ENCODE results near the gene PLCL1. TPM values are rescaled to one million over a fixed set of nuclear protein-coding genes. Genes with fewer than 3 reads are reported as not detected.

The PLCL1 gene
- total RNA-seq, 2 donors from 2014 or later: 6.7 to 6.8 TPM

DNA sequence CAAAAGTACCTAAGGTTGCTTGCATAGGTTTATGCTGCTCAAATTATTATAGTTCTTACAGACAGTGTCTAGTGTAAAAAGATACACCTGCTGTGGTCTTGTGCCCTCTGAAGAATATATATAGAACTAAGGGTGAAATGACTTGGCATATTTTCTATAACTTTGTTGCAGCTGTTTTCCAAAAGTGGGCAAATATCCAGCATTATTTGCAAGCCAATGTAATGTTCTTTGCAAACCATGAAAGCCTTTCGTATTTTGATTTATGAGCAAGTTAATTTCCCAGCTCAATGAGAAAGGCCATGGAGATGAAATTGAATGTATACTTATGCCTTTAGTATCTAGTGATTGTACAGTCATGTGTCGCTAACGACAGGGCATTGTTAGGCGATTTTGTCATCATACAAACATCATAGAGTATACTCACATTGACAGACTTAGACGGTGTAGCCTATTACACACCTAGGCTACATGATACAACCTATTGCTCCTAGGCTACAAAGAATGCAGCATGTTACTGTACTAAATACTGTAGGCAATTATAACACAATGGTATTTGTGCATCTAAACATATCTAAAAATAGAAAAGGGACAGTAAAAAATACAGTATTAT, 116.3 kb downstream of the PLCL1 start:
- intact Hi-C loops (cut with DNase I): loop anchor here (10.0 kb wide), 1 partner anchor 116 kb away; the partner anchor contains the start of gene PLCL1
- DNase-seq (ENCODE audit: low spot score): no peak
- no peak for TF ChIP-seq POLR2A (IDR thresholded peaks at IDR 0.05)
- TF ChIP-seq, protein P1, sequence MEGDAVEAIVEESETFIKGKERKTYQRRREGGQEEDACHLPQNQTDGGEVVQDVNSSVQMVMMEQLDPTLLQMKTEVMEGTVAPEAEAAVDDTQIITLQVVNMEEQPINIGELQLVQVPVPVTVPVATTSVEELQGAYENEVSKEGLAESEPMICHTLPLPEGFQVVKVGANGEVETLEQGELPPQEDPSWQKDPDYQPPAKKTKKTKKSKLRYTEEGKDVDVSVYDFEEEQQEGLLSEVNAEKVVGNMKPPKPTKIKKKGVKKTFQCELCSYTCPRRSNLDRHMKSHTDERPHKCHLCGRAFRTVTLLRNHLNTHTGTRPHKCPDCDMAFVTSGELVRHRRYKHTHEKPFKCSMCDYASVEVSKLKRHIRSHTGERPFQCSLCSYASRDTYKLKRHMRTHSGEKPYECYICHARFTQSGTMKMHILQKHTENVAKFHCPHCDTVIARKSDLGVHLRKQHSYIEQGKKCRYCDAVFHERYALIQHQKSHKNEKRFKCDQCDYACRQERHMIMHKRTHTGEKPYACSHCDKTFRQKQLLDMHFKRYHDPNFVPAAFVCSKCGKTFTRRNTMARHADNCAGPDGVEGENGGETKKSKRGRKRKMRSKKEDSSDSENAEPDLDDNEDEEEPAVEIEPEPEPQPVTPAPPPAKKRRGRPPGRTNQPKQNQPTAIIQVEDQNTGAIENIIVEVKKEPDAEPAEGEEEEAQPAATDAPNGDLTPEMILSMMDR (IDR thresholded peaks at IDR 0.05): no peak
- TF ChIP-seq POLR2AphosphoS5 (IDR thresholded peaks at IDR 0.05): no peak
- H3K4me1 ChIP-seq (replicated peaks): no peaks in the 10 kb centered on the region
- 84% methylated on average over 5 of the region's 5 CpGs for WGBS
- no peaks in the 10 kb centered on the region for H3K36me3 ChIP-seq
- H3K27me3 ChIP-seq (replicated peaks; ENCODE audit: insufficient read depth): no peaks in the 10 kb centered on the region
- H3K9me3 ChIP-seq: no peaks in the 10 kb centered on the region
- no peak overlapping the region for H3K4me3 ChIP-seq
- H3K27ac ChIP-seq: no peak overlapping the region

DNA sequence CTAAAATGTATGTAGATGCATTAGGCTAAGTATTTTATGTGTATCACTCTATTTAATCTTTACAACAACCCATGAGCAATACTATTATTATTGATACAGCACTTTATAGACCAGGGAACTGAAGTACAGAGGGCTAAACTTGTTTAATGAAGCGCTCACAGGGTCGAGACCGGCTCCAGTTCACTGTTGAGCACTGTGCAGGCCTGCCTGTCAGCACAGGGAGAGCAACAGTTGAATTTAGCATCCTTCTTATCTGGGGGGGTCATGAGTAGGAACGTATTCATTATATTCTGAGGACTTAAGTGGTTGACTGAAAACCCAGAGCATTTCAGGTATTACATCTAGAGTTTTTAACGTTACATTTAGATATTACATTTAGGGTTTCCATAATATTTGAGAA, 120.1 kb downstream of the PLCL1 start:
- intact Hi-C loops (cut with DNase I): loop anchor here (10.0 kb wide), 1 partner anchor 120 kb away; the partner anchor contains the start of gene PLCL1
- no peaks in the 10 kb centered on the region for H3K27me3 ChIP-seq (replicated peaks; ENCODE audit: insufficient read depth)
- no peak overlapping the region for H3K27ac ChIP-seq
- no peak for DNase-seq (ENCODE audit: low spot score)
- no peaks in the 10 kb centered on the region for H3K4me1 ChIP-seq (replicated peaks)
- no peak for TF ChIP-seq POLR2AphosphoS5 (IDR thresholded peaks at IDR 0.05)
- TF ChIP-seq POLR2A (IDR thresholded peaks at IDR 0.05): no peak
- TF ChIP-seq, protein P1 (IDR thresholded peaks at IDR 0.05): no peak
- H3K4me3 ChIP-seq: no peak overlapping the region
- H3K36me3 ChIP-seq: no peaks in the 10 kb centered on the region
- WGBS: 73% methylated on average over 5 of the region's 5 CpGs
- no peaks in the 10 kb centered on the region for H3K9me3 ChIP-seq

DNA sequence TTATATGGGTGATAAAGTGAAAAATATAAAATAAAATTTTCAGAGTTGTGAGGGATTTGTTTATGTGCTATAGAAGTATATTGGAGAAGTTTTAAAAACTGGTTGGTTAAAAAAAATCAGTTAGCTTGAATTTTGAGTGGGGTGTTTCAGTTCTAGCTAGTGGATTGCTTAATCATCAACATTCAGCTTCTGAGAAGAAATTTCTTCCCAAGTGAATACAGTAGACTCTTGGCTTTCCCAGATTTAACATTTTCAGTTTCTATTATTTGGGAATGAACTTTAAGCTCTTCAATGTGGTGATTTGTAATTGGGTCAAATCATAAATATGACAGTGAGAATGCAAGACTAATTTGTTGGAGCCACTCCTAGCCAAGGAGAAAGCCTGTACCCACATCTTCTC, 120.8 kb downstream of the PLCL1 start:
- H3K27ac ChIP-seq: no peak overlapping the region
- DNase-seq (ENCODE audit: low spot score): no peak
- H3K4me1 ChIP-seq (replicated peaks): no peaks in the 10 kb centered on the region
- H3K9me3 ChIP-seq: no peaks in the 10 kb centered on the region
- no peaks in the 10 kb centered on the region for H3K36me3 ChIP-seq
- H3K27me3 ChIP-seq (replicated peaks; ENCODE audit: insufficient read depth): no peaks in the 10 kb centered on the region
- no peak overlapping the region for H3K4me3 ChIP-seq
- intact Hi-C loops (cut with DNase I): loop anchor here (10.0 kb wide), 1 partner anchor 120 kb away; the partner anchor contains the start of gene PLCL1
- TF ChIP-seq, protein P1 (IDR thresholded peaks at IDR 0.05): no peak
- TF ChIP-seq POLR2A (IDR thresholded peaks at IDR 0.05) (no peak), POLR2AphosphoS5 (IDR thresholded peaks at IDR 0.05) (no peak)

DNA sequence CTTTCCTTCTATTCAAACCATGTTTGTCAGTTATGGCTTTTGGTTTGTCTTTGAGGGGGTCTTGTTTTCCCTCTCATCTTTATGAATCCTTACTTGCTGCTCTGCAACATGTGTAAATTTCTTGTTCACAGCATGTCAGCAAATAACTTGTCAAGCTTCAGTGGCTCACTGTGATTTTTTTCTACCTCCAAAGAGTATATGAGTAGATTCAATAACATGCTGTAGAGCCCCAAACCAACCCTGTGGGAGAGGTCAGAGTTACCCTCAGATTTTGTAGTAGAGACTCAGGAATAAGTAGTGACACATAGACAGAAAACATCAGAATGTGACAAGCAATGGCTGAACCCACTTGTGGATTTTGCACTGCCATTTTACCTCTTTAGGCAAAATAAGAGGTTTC, 121.6 kb downstream of the PLCL1 start:
- no peaks in the 10 kb centered on the region for H3K36me3 ChIP-seq
- no peak overlapping the region for H3K4me3 ChIP-seq
- no peaks in the 10 kb centered on the region for H3K4me1 ChIP-seq (replicated peaks)
- H3K9me3 ChIP-seq: no peaks in the 10 kb centered on the region
- no peak for DNase-seq (ENCODE audit: low spot score)
- no peak for TF ChIP-seq POLR2A (IDR thresholded peaks at IDR 0.05)
- TF ChIP-seq, protein P1 (IDR thresholded peaks at IDR 0.05): no peak
- TF ChIP-seq POLR2AphosphoS5 (IDR thresholded peaks at IDR 0.05): no peak
- intact Hi-C loops (cut with DNase I): loop anchor here (10.0 kb wide), 1 partner anchor 121 kb away; the partner anchor contains the start of gene PLCL1
- no peaks in the 10 kb centered on the region for H3K27me3 ChIP-seq (replicated peaks; ENCODE audit: insufficient read depth)
- H3K27ac ChIP-seq: no peak overlapping the region

DNA sequence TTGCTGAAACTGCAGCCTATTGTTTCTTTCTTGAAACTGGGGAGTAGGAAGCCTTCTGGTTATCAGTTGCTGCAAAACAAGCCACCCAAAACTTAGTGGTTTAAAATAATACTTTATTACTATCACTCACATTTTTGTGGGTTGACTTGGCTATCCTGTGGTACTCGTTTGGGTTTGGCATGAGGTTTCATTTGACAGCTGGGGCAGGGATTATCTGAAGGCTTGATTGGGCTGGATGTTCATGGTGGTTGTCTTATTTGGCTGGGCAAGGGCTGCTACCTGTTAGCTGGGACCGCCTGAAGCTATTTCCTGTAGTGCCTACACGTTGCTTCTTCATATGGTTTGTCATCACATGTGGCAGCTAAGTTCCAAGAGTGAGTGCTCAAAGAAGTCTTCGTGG, 122.3 kb downstream of the PLCL1 start:
- 78% methylated on average over 4 of the region's 4 CpGs for WGBS
- no peak for DNase-seq (ENCODE audit: low spot score)
- Histone ChIP-seq H3K27ac (no peak overlapping the region), H3K27me3 (replicated peaks; ENCODE audit: insufficient read depth) (no peaks in the 10 kb centered on the region), H3K9me3 (no peaks in the 10 kb centered on the region), H3K36me3 (no peaks in the 10 kb centered on the region), H3K4me1 (replicated peaks) (no peaks in the 10 kb centered on the region), H3K4me3 (no peak overlapping the region)
- TF ChIP-seq POLR2A (IDR thresholded peaks at IDR 0.05) (no peak), POLR2AphosphoS5 (IDR thresholded peaks at IDR 0.05) (no peak)
- TF ChIP-seq, protein P1 (IDR thresholded peaks at IDR 0.05): no peak
- intact Hi-C loops (cut with DNase I): loop anchor here (10.0 kb wide), 1 partner anchor 122 kb away; the partner anchor contains the start of gene PLCL1

All from prostate gland (tissue), 2 donors.